ENCODE data around the gene FBRSL1.
"Not testable (repeated sequence)": the region's sequence is repeated elsewhere in the genome, so short reads cannot be mapped to it uniquely, and the experiment has no call there.

FBRSL1 gene

DNA sequence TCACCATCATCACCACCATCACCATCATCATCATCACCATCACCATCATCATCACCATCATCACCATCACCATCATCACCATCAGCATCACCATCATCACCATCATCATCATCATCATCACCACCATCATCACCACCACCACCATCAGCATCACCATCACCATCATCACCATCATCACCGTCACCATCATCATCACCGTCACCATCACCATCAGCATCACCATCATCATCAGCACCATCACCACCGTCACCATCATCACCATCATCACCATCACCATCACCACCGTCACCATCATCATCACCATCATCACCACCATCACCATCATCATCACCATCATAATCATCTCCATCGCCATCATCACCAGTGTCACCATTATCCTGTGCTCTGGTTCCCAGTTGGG lies 25.6 kb upstream of the FBRSL1 start:
- not testable (repeated sequence) for H3K4me3 ChIP-seq (ENCODE audit: low read depth, low read length); H3K27ac ChIP-seq (ENCODE audit: low read depth, low read length); H3K9ac ChIP-seq (ENCODE audit: low read depth, low read length); H3K9me3 ChIP-seq (ENCODE audit: control insufficient read depth, insufficient read depth, low read length); H3K36me3 ChIP-seq (ENCODE audit: control insufficient read depth, insufficient read depth, low read length); H3K4me1 ChIP-seq (ENCODE audit: control insufficient read depth, insufficient read depth, low read length)
- H3K27me3 ChIP-seq (ENCODE audit: control insufficient read depth, insufficient read depth, low read length), result peaks cover 68% of the 10 kb centered on the region

DNA sequence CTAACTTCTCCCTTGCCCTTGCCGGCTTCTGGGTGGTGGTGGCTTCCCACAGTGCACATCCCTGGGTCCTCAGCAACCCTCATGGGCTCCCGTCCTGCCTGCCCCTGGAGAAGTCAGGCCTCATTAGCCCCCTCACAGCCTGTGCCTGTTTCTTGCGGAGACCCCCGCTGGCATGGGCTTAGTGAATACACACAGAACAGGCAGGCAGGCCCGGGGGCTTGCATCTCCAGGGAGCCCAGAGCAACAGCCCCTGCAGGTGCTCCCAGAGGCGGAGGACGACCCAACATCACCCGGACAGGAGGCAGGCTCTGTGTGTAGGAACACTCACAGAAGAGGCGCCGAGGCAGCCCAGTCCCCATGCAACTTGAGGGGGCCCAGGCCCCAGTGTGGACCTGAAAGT lies 25.1 kb upstream of the FBRSL1 start:
- Histone ChIP-seq H3K4me3 (ENCODE audit: low read depth, low read length) (no peak overlapping the region), H3K9me3 (ENCODE audit: control insufficient read depth, insufficient read depth, low read length) (peaks cover 3% of the 10 kb centered on the region; the same call in 1 of the 2 replicates), H3K9ac (ENCODE audit: low read depth, low read length) (no peak overlapping the region), H3K4me1 (ENCODE audit: control insufficient read depth, insufficient read depth, low read length) (peaks cover 3% of the 10 kb centered on the region; the same call in 1 of the 2 replicates), H3K27me3 (ENCODE audit: control insufficient read depth, insufficient read depth, low read length) (peaks cover 65% of the 10 kb centered on the region), H3K27ac (ENCODE audit: low read depth, low read length) (no peak overlapping the region), H3K36me3 (ENCODE audit: control insufficient read depth, insufficient read depth, low read length) (no peaks in the 10 kb centered on the region)

DNA sequence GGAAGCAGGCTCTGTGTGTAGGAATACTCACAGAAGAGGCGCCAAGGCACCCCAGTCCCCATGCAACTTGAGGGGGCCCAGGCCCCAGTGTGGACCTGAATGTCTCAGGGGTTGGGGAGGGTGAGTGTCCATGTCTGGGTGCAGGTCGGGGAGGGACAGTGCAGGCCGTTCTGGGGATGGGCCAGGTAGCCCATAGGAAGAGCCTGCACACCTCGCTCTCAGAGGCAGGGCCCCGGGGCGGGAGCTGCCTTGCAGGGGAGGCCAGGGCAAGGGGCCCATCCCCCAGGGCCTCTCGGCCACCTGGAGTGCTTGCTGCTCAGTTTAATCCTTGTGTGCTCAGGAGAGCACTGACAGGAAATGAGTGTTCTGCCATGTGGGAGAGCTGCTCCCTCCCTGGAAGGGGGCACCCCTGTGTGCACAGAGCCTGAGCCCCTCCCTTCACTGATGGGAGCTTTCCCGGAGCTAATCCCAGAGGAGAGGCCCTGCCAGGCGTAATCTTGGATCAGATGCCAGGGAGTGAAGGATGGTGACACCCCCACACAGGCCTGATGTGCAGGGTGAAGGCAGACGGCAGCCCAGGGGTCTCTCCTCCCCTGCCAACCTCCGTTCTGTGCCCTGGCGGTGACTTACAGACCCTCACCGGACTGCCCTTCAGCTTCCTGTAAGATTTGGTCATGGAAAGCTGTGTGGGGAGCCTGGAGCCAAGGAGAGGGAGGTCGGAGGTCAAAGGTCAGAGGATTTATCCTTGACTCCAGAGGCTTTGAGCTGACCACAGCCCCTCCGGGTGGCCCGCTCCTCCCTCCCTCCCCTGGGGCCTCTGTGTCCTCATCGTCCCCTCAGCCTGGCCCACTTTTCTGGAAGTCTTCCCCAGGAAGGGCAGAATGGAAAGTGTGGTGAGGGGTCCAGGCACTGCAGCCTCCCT lies 24.4 kb upstream of the FBRSL1 start:
- H3K4me3 ChIP-seq (ENCODE audit: low read depth, low read length), result no peak overlapping the region
- H3K9ac ChIP-seq (ENCODE audit: low read depth, low read length), result no peak overlapping the region
- H3K9me3 ChIP-seq (ENCODE audit: control insufficient read depth, insufficient read depth, low read length), result no peaks in the 10 kb centered on the region; the same call in 1 of the 2 replicates
- peaks cover 62% of the 10 kb centered on the region for H3K27me3 ChIP-seq (ENCODE audit: control insufficient read depth, insufficient read depth, low read length)
- H3K27ac ChIP-seq (ENCODE audit: low read depth, low read length), result no peak overlapping the region
- peaks cover 3% of the 10 kb centered on the region; the same call in 1 of the 2 replicates for H3K4me1 ChIP-seq (ENCODE audit: control insufficient read depth, insufficient read depth, low read length)
- H3K36me3 ChIP-seq (ENCODE audit: control insufficient read depth, insufficient read depth, low read length), result no peaks in the 10 kb centered on the region

DNA sequence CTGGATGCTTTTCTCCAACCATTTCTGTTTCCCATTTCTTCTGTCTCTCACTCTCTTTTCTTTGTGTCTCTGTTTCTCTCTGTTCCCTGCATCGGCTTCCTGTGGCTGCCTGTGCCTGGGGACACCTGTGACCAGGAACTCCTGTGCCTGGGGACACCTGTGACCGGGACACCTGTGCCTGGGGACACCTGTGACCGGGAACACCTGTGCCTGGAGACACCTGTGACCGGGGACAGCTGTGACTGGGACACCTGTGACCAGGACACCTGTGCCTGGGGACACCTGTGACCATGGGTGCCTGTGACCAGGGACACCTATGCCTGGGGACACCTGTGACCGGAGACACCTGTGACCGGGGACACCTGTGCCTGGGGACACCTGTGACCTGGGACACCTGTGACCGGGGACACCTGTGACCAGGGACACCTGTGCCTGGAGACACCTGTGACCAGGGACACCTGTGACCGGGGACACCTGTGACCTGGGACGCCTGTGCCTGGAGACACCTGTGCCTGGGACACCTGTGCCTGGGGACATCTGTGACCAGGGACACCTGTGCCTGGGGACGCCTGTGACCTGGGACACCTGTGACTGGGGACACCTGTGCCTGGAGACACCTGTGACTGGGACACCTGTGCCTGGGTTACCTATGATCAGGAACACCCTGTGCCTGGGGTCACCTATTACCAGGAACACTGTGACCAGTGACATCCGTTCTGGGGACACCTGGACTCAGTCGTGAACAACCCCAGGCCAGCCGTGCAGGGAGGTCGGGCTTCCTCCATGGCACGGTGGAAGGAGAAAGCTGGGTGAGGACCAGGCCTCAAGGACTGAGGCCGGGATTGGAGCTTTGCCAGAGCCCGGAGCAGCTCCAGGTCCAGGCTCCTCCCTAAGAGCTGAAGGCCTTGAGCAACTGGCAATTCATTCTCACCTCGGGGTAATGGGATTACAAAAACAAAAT lies 23.4 kb upstream of the FBRSL1 start:
- no peak overlapping the region for H3K9ac ChIP-seq (ENCODE audit: low read depth, low read length)
- H3K36me3 ChIP-seq (ENCODE audit: control insufficient read depth, insufficient read depth, low read length), result no peaks in the 10 kb centered on the region
- H3K27ac ChIP-seq (ENCODE audit: low read depth, low read length), result no peak overlapping the region
- no peak overlapping the region for H3K4me3 ChIP-seq (ENCODE audit: low read depth, low read length)
- peaks cover 3% of the 10 kb centered on the region; the same call in 1 of the 2 replicates for H3K4me1 ChIP-seq (ENCODE audit: control insufficient read depth, insufficient read depth, low read length)
- H3K9me3 ChIP-seq (ENCODE audit: control insufficient read depth, insufficient read depth, low read length), result no peaks in the 10 kb centered on the region; the same call in 1 of the 2 replicates
- peaks cover 62% of the 10 kb centered on the region for H3K27me3 ChIP-seq (ENCODE audit: control insufficient read depth, insufficient read depth, low read length)

DNA sequence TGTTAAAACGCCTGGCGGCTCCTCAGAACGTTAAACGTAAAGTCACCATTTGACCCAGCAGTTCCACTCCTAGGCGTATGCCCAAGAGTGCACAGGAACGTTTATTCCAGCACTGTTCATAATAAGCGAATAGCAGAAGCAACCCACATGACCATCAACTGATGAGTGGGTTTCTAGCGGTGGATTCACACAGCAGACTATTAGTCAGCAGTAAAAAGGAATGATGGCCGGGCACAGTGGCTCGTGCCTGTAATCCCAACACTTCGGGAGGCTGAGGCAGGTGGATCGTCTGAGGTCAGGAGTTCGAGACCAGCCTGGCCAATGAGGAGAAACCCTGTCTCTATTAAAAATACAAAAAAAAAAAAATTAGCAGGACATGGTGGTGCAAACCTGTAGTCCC lies 22.4 kb upstream of the FBRSL1 start:
- no peak overlapping the region for H3K9ac ChIP-seq (ENCODE audit: low read depth, low read length)
- peaks cover 3% of the 10 kb centered on the region; the same call in 1 of the 2 replicates for H3K4me1 ChIP-seq (ENCODE audit: control insufficient read depth, insufficient read depth, low read length)
- no peak overlapping the region for H3K4me3 ChIP-seq (ENCODE audit: low read depth, low read length)
- peaks cover 52% of the 10 kb centered on the region for H3K27me3 ChIP-seq (ENCODE audit: control insufficient read depth, insufficient read depth, low read length)
- no peaks in the 10 kb centered on the region; the same call in 1 of the 2 replicates for H3K9me3 ChIP-seq (ENCODE audit: control insufficient read depth, insufficient read depth, low read length)
- H3K27ac ChIP-seq (ENCODE audit: low read depth, low read length), result no peak overlapping the region
- no peaks in the 10 kb centered on the region for H3K36me3 ChIP-seq (ENCODE audit: control insufficient read depth, insufficient read depth, low read length)

DNA sequence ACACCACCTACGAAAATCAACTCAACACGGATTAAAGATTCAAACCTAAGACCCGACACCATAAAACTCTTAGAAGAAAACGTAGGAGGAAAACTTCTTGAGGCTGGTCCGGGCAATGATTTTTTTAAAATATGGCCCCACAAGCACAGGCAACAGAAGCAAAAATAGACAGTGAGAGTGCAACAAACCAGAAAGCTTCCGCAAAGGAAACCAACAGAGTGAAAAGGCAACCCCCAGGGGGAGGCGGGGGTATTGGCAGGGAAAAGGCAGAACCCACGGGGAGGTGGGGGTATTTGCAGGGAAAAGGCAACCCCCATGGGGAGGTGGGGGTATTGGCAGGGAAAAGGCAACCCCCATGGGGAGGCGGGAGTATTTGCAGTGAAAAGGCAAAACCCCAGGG lies 20.5 kb upstream of the FBRSL1 start:
- Histone ChIP-seq H3K27ac (ENCODE audit: low read depth, low read length) (no peak overlapping the region), H3K27me3 (ENCODE audit: control insufficient read depth, insufficient read depth, low read length) (peaks cover 42% of the 10 kb centered on the region), H3K36me3 (ENCODE audit: control insufficient read depth, insufficient read depth, low read length) (no peaks in the 10 kb centered on the region), H3K4me1 (ENCODE audit: control insufficient read depth, insufficient read depth, low read length) (peaks cover 3% of the 10 kb centered on the region; the same call in 1 of the 2 replicates), H3K4me3 (ENCODE audit: low read depth, low read length) (no peak overlapping the region), H3K9me3 (ENCODE audit: control insufficient read depth, insufficient read depth, low read length) (no peaks in the 10 kb centered on the region; the same call in 1 of the 2 replicates), H3K9ac (ENCODE audit: low read depth, low read length) (no peak overlapping the region)

DNA sequence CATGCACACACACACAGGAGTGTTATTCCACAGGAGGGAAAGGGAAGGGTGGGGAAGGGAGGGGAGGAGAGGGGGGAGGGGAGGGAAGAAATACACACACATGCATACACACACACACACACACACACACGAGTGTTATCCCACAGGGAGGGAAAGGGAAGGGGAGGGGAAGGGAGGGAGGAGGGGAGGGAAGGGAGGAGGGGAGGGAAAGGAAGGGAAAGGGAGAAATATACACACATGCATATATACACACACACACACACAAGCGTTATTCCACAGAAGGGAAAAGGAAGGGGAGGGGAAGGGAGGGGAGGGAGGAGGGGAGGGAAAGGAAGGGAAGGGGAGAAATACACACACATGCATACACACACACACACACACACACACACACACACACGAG lies 19.6 kb upstream of the FBRSL1 start:
- H3K4me3 ChIP-seq (ENCODE audit: low read depth, low read length), result no peak overlapping the region
- H3K27me3 ChIP-seq (ENCODE audit: control insufficient read depth, insufficient read depth, low read length), result peaks cover 36% of the 10 kb centered on the region
- no peak overlapping the region for H3K9ac ChIP-seq (ENCODE audit: low read depth, low read length)
- H3K27ac ChIP-seq (ENCODE audit: low read depth, low read length), result no peak overlapping the region
- H3K36me3 ChIP-seq (ENCODE audit: control insufficient read depth, insufficient read depth, low read length), result no peaks in the 10 kb centered on the region
- 0 out of 2 replicates have a peak, but pooled peaks cover 1% of the 10 kb centered on the region for H3K9me3 ChIP-seq (ENCODE audit: control insufficient read depth, insufficient read depth, low read length)
- H3K4me1 ChIP-seq (ENCODE audit: control insufficient read depth, insufficient read depth, low read length), result peaks cover 3% of the 10 kb centered on the region; the same call in 1 of the 2 replicates

DNA sequence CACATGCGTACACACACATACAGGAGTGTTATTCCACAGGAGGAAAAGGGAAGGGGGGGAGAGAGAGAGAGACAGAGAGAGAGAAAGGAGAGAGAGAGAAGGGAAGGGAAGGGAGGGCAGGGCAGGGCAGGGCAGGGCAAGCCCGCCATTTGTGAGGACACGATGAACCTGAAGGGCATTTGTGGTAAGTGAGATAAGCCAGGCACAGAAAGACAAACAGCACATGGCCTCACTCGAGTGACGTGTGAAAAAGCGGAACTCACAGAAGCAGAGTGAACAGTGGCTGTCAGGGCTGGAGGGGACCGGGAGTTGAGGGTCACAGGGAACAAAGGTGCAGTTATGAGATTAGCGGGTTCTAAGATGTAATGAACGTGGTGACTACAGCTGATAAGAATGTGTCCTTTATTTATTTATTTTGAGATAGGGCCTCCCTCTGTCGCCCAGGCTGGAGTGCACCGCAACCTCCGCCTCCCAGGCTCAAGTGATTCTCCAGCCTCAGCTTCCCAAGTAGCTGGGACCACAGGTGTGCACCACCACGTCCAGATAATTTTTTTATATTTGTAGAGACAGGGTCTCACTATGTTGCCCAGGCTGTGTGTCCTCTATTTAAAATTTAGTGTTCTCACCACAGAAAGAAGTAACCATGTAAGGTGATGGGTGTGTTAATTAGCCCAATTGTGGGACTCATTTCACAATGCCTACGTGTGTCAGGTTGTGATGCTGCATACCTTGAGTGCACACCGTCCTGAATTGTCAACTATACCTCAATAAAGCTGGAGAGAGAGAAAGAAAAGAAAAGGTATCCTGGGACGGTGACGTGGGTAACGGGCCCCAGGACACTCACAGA lies 18.7 kb upstream of the FBRSL1 start:
- Histone ChIP-seq H3K4me1 (ENCODE audit: control insufficient read depth, insufficient read depth, low read length) (peaks cover 3% of the 10 kb centered on the region; the same call in 1 of the 2 replicates), H3K27me3 (ENCODE audit: control insufficient read depth, insufficient read depth, low read length) (peaks cover 29% of the 10 kb centered on the region), H3K36me3 (ENCODE audit: control insufficient read depth, insufficient read depth, low read length) (no peaks in the 10 kb centered on the region), H3K4me3 (ENCODE audit: low read depth, low read length) (no peak overlapping the region), H3K27ac (ENCODE audit: low read depth, low read length) (no peak overlapping the region), H3K9me3 (ENCODE audit: control insufficient read depth, insufficient read depth, low read length) (0 out of 2 replicates have a peak, but pooled peaks cover 5% of the 10 kb centered on the region), H3K9ac (ENCODE audit: low read depth, low read length) (no peak overlapping the region)

DNA sequence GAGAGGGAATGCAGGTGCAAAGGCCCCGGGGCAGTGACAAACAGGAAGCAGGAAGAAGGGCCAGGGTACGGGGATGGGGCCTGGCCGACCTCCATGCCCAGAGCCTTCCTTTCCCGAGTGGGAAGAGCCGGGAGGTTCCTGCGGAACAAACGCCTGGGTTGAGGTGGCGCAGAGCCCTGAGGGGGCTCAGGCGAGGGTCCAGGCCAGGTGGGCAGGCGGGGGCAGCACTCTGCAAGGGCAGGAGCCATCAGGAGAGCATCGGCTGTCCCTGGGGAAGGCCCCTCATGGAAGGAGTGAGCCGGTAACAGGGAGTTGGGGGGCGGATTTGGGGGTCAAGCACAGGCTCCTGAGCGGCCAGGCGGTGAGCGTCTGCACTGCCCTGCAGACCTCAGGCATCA lies 18.1 kb upstream of the FBRSL1 start:
- Histone ChIP-seq H3K36me3 (ENCODE audit: control insufficient read depth, insufficient read depth, low read length) (no peaks in the 10 kb centered on the region), H3K27ac (ENCODE audit: low read depth, low read length) (no peak overlapping the region), H3K9ac (ENCODE audit: low read depth, low read length) (no peak overlapping the region), H3K9me3 (ENCODE audit: control insufficient read depth, insufficient read depth, low read length) (0 out of 2 replicates have a peak, but pooled peaks cover 5% of the 10 kb centered on the region), H3K4me1 (ENCODE audit: control insufficient read depth, insufficient read depth, low read length) (peaks cover 3% of the 10 kb centered on the region; the same call in 1 of the 2 replicates), H3K27me3 (ENCODE audit: control insufficient read depth, insufficient read depth, low read length) (peaks cover 31% of the 10 kb centered on the region), H3K4me3 (ENCODE audit: low read depth, low read length) (no peak overlapping the region)

DNA sequence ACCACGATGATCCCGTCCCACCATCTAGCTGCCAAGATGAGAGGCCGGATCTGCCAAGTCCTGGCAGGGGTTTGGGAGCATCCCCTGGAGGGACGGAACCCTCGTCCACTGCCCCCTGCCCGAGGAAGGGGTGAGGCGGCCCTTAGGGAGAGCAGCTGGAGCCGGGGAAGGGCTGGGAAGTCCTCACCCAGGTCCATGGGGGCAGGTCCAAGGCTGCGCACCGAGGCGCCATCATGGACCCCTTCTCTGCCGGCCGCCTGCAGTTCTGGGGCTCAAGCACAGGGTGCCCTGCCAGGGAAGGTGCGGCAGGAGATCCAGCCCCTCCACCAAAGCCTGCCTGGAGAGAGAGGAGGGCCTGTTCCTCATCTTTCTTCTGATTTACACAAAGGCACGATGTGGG lies 17.6 kb upstream of the FBRSL1 start:
- H3K9ac ChIP-seq (ENCODE audit: low read depth, low read length), result no peak overlapping the region
- 0 out of 2 replicates have a peak, but pooled peaks cover 5% of the 10 kb centered on the region for H3K9me3 ChIP-seq (ENCODE audit: control insufficient read depth, insufficient read depth, low read length)
- no peaks in the 10 kb centered on the region for H3K36me3 ChIP-seq (ENCODE audit: control insufficient read depth, insufficient read depth, low read length)
- H3K4me3 ChIP-seq (ENCODE audit: low read depth, low read length), result no peak overlapping the region
- H3K4me1 ChIP-seq (ENCODE audit: control insufficient read depth, insufficient read depth, low read length), result peaks cover 3% of the 10 kb centered on the region; the same call in 1 of the 2 replicates
- H3K27me3 ChIP-seq (ENCODE audit: control insufficient read depth, insufficient read depth, low read length), result peaks cover 29% of the 10 kb centered on the region
- no peak overlapping the region for H3K27ac ChIP-seq (ENCODE audit: low read depth, low read length)

Measured in HUES48 (cell line).